Body of pancreas (tissue), 4 donors: ENCODE data around the gene GPR155. TPM values are rescaled to one million over a fixed set of nuclear protein-coding genes. Genes with fewer than 3 reads are reported as not detected.

Experiments
- ATAC-seq: fragments of 150-250 bp; one replicate; pipeline ENCODE4 v1.9.1; 2016
- DNase-seq, 4 donors: peaks; one replicate each; pipeline ENCODE4 v3.0.0-alpha.2; 2019
- H3K27ac ChIP-seq, 4 donors: fragments of 200-600 bp; sonication (generic); 1 replicate in 3 of 4; 2 replicates in 1 of 4; pipeline versions ENCODE4 v1.5.1 to v1.6.1; 2016 to 2019; ENCODE audit warnings: mild to moderate bottlenecking in 1 of 4, mixed read lengths in 1 of 4, moderate library complexity in 1 of 4
- H3K27me3 ChIP-seq, 2 donors: fragments of 200-600 bp; sonication (generic); one replicate each; pipeline ENCODE4 v1.6.0; 2016; ENCODE audit warnings: mild to moderate bottlenecking in 1 of 2
- H3K36me3 ChIP-seq, 2 donors: fragments of 200-600 bp; sonication (generic); replicated peaks in 1 of 2; 2 replicates each; pipeline ENCODE4 v1.5.1; 2016; ENCODE audit warnings: low read depth in 2 of 2; ENCODE audit not compliant: insufficient read depth in 1 of 2
- H3K4me1 ChIP-seq: fragments of 200-600 bp; sonication (generic); one replicate; pipeline ENCODE4 v1.6.0; 2016
- H3K4me3 ChIP-seq, 2 donors: fragments of 200-600 bp; sonication (generic); 1 replicate in 1 of 2; 2 replicates in 1 of 2; pipeline ENCODE4 v1.5.1; 2016 to 2019
- H3K9me3 ChIP-seq, 3 donors: fragments of 200-600 bp; sonication (generic); 1 replicate in 2 of 3; 2 replicates in 1 of 3; pipeline ENCODE4 v1.5.1; 2016
- CTCF ChIP-seq, 7 experiments: fragments of 450-650 bp in 4 of 7; fragments of 200-600 bp in 3 of 7; sonication (generic) in 3 of 7; IDR thresholded peaks; one replicate each; pipeline ENCODE4 v1.5.1; 2016 to 2019; ENCODE audit warnings: antibody characterized with exemption in 7 of 7
- POLR2A ChIP-seq, 3 donors: fragments of 450-650 bp; IDR thresholded peaks; one replicate each; pipeline ENCODE4 v1.6.1; 2016; ENCODE audit warnings: antibody characterized with exemption in 3 of 3, mild to moderate bottlenecking in 2 of 3
- WGBS, 2 donors: methylation state at CpG; one replicate each; pipeline ENCODE4 v1.1.5; 2017; 5-methylcytosine and 5-hydroxymethylcytosine counted together
- intact Hi-C: fragments of 100-400 bp; cut with DNase I; formaldehyde crosslinking; loops from one replicate; pipeline ENCODE4 v1.15.1; 2023
- total RNA-seq, 2 donors: library from RNA; depleted of rRNA; stranded (reverse); fragments of >200 nt; gene quantifications; one replicate each; pipeline ENCODE4 v1.1.0, GENCODE V29; 2016

Gene GPR155
- total RNA-seq, 2 donors from 2014 or later: 4.6 to 8.6 TPM

DNA sequence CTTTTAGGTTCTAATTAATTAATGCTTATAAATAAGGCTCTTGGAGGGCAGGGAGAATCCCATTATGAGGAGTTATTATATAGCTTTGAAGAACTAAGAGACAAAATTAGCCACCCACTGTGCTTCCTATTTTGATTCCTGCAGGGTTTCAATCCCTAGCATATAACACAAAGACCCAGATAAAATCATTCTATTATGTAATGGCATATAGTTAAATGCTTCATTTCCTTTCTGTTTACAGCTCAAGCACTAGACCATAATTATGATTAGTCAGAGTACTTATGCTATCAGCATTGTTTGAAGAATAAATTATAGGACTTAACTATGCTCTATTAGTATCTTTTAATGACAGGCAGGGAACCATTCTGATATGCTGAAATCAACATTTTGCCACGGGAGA is 9.1 kb downstream of the GPR155 start:
- TF ChIP-seq CTCF (IDR thresholded peaks at IDR 0.05) (no peak), POLR2A (IDR thresholded peaks at IDR 0.05) (no peak)
- DNase-seq: no peak
- Histone ChIP-seq H3K9me3 (no peaks in the 10 kb centered on the region), H3K27ac (no peak overlapping the region), H3K36me3 (no peaks in the 10 kb centered on the region), H3K27me3 (no peaks in the 10 kb centered on the region), H3K4me3 (no peak overlapping the region), H3K4me1 (no peaks in the 10 kb centered on the region)
- WGBS, 2 donors: 83 to 91% methylated on average over 1 of the region's 1 CpG
- ATAC-seq: no peak
- intact Hi-C loops: no loop called here

GRCh38 chr2:174473796-174474195 is 13.0 kb downstream of the GPR155 start:
- Histone ChIP-seq H3K27me3 (no peaks in the 10 kb centered on the region), H3K4me3 (no peak overlapping the region), H3K27ac (no peak overlapping the region), H3K4me1 (no peaks in the 10 kb centered on the region), H3K9me3 (no peaks in the 10 kb centered on the region), H3K36me3 (no peaks in the 10 kb centered on the region)
- DNase-seq: no peak
- TF ChIP-seq POLR2A (IDR thresholded peaks at IDR 0.05): no peak
- no peak for TF ChIP-seq CTCF (IDR thresholded peaks at IDR 0.05)
- ATAC-seq: no peak
- intact Hi-C loops: no loop called here
- 78 to 86% methylated on average over 3 of the region's 3 CpGs for WGBS, 2 donors

DNA sequence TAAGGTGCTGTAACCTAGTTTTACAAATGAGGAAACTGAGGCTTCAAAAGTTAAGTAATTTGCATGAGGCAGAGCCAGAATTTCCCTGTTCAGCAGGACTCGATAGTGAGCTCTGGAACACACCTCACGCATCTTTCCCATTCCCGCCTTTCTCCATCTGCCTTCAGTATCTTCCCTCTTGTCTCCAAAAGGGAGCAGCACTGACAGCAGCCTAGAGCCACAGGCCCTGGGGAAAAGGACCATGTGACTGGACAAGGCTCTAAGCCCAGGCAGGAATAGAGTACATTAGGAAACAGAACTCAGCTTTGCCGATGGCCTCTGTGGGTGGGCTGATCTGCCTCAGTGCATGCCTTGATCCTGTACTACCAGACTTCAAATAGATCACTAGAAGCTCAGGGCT is 21.5 kb downstream of the GPR155 start:
- intact Hi-C loops: loop anchor here (10.0 kb wide), 2 partner anchors 139 to 219 kb away; no protein-coding TSS in a partner anchor
- Histone ChIP-seq H3K9me3 (no peaks in the 10 kb centered on the region), H3K27me3 (no peaks in the 10 kb centered on the region), H3K27ac (no peak overlapping the region), H3K4me1 (no peaks in the 10 kb centered on the region), H3K4me3 (no peak overlapping the region), H3K36me3 (no peaks in the 10 kb centered on the region)
- ATAC-seq (no peak), DNase-seq (no peak)
- 84 to 89% methylated on average over 4 of the region's 4 CpGs for WGBS, 2 donors
- TF ChIP-seq POLR2A (IDR thresholded peaks at IDR 0.05) (no peak), CTCF (IDR thresholded peaks at IDR 0.05) (no peak)

DNA sequence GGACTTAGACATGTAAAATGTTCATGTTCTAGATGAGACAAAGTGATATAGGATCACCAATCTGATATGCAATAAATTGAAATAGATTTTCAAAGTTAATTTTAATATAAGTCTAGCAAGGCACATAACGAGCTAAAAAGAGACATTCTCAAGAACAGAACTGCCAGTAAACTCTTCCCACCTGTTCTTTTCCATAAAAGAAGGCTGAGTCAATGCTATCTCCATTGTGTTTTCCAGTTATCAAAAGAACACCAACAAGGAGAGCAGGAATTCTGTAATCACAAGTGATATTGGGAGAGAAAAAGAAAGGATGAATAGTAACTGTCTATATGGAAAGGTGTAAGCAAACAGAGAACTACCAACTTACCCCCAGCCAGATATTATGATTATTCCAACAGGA is 25.6 kb downstream of the GPR155 start:
- no peak for TF ChIP-seq POLR2A (IDR thresholded peaks at IDR 0.05)
- no peak for TF ChIP-seq CTCF (IDR thresholded peaks at IDR 0.05)
- peaks cover 0 to 8% of the 10 kb centered on the region in 2 donors for H3K36me3 ChIP-seq
- ATAC-seq (no peak), DNase-seq (no peak)
- WGBS, 2 donors: 86 to 87% methylated on average over 1 of the region's 1 CpG
- no peaks in the 10 kb centered on the region for H3K27me3 ChIP-seq
- H3K4me1 ChIP-seq: no peaks in the 10 kb centered on the region
- no peak overlapping the region for H3K4me3 ChIP-seq
- intact Hi-C loops: loop anchor here (10.0 kb wide), 2 partner anchors 144 to 224 kb away; no protein-coding TSS in a partner anchor
- no peak overlapping the region for H3K27ac ChIP-seq
- no peaks in the 10 kb centered on the region for H3K9me3 ChIP-seq

- H3K4me3 ChIP-seq: no peak overlapping the region
- 88 to 93% methylated on average over 2 of the region's 2 CpGs for WGBS, 2 donors
- peaks cover 0 to 5% of the 10 kb centered on the region in 2 donors for H3K36me3 ChIP-seq
- H3K27me3 ChIP-seq: no peaks in the 10 kb centered on the region
- no peak for TF ChIP-seq POLR2A (IDR thresholded peaks at IDR 0.05)
- TF ChIP-seq CTCF (IDR thresholded peaks at IDR 0.05): no peak
- intact Hi-C loops: no loop called here
- DNase-seq: no peak
- H3K9me3 ChIP-seq: no peaks in the 10 kb centered on the region
- H3K4me1 ChIP-seq: no peaks in the 10 kb centered on the region
- no peak for ATAC-seq
- no peak overlapping the region for H3K27ac ChIP-seq
Observed at GRCh38 chr2:174454566-174454965, 32.3 kb downstream of the GPR155 start.
